CD4-positive, alpha-beta T cell treated with Interleukin-12 subunit alpha and Interleukin-12 subunit beta, for 1 hour (primary cell): ENCODE data around the gene SLC6A7.

Experiments used
- DNase-seq: peaks from one replicate; pipeline ENCODE4 v3.0.0-alpha.2; 2020

SLC6A7 gene

GRCh38 chr5:150175536-150175935 is 14.3 kb upstream of the SLC6A7 start:
- no peak for DNase-seq

GRCh38 chr5:150176745-150177477 is 13.0 kb upstream of the SLC6A7 start:
- no peak for DNase-seq

GRCh38 chr5:150177721-150178120 is 12.1 kb upstream of the SLC6A7 start:
- DNase-seq = no peak

DNA sequence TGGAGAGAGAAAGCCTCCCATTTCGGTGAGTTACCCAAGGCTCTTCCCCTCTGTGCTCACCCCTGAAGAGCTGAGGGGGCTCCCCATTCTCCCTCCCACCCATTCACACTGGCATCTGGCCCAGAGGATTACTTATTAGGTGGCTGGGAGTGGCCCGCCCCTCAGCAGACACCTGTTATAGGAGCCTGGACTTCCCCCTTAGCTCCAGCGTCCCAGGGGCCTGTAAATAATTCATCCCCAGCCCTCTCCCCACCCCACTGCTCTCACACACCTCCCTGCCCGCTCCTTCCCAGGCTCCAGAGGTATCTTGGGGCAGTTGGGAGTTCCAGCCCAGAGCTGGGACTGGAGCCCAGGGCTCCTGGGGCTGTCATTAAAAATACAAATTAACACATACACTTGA is 11.6 kb upstream of the SLC6A7 start:
- no peak for DNase-seq

- no peak for DNase-seq
These were observed 10.7 kb upstream of the SLC6A7 start for GRCh38 chr5:150179019-150179620.

DNA sequence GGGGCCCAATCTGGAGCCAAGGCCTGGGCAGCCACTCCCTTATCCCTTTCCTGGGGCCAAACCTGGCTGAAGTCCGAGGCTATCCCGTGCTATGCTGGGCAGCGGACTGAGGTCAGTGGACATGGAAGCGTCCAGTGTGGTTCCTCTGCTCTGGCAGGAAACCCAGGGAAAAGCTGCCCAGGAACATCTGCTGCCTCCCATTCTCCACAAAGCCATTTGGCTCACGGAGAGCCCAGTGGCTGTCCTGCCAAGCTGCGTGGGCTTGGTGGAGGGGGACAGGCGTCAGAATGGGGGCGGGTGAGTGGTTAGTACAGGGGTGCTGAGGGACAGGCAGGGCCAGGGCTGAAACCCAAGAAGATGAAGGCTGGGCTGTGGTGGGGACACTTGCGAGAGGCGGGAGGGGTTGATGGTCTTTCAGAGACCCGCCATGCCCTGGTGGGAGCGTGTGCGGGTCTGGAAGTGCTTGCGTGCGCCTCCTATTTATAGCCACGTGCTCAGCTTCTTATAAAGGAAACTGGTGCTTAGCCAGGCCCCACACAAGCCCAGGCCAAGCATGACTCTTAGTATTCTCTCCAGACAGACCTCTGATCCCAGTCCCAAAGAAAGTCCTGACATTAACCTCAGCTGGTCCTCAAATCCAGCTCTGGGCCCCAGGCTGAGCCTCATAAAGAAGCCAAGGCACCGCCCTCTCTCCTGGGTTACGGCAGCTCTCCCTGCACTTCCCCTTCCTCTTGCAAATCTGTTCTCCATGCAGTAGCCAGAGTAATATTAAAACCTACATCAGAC is 9.4 kb upstream of the SLC6A7 start:
- no peak for DNase-seq

GRCh38 chr5:150181027-150181426 is 8.8 kb upstream of the SLC6A7 start:
- no peak for DNase-seq

GRCh38 chr5:150181766-150182545 is 7.9 kb upstream of the SLC6A7 start:
- DNase-seq = no peak

DNA sequence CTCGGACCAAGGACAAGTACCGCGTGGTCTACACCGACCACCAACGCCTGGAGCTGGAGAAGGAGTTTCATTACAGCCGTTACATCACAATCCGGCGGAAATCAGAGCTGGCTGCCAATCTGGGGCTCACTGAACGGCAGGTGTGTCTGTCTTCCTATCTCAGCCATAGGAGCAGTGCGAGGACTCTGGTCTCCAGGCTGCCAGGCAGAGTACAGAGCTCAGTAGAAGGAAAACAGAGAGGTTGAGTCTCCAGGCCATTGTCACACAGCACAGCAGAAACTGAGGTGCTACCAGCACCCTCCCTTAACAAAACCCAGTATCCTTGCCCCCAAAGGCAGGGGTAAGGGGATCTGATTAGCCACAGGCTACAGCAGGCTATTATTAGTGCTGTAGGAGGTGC is 7.1 kb upstream of the SLC6A7 start:
- DNase-seq = no peak

- no peak for DNase-seq
These were observed 6.4 kb upstream of the SLC6A7 start for GRCh38 chr5:150183436-150183835.

DNA sequence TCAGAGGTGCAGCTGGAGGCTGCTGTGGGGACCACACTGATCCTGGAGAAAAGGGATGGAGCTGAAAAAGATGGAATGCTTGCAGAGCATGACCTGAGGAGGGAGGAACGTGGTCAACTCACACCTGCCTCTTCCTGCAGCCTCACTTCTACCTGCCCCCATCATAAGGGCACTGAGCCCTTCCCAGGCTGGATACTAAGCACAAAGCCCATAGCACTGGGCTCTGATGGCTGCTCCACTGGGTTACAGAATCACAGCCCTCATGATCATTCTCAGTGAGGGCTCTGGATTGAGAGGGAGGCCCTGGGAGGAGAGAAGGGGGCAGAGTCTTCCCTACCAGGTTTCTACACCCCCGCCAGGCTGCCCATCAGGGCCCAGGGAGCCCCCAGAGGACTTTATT is 5.9 kb upstream of the SLC6A7 start:
- DNase-seq = no peak

- DNase-seq = no peak
These were observed 4.6 kb upstream of the SLC6A7 start for GRCh38 chr5:150184990-150185912.

DNA sequence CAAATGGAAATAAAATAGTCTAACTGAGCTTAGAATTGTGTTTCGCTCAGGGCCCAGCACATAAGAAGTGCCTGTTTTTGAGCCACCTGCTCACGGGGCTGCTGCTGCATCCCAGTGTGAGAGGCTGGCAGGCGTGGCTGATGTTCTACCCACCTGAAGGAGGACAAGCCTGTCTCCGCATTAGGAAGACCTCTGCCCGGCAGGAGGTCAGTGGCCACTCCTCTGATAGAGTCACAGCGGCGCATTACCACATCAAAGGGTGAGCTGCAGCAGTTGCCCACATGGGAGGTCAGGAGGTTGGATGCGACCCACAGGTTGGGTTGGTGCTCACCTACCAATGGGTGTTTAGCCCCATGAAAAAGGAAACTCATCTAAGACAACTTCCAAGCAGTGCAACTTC is 3.7 kb upstream of the SLC6A7 start:
- no peak for DNase-seq

- no peak for DNase-seq
These were observed 3.0 kb upstream of the SLC6A7 start for GRCh38 chr5:150186897-150187296.

DNA sequence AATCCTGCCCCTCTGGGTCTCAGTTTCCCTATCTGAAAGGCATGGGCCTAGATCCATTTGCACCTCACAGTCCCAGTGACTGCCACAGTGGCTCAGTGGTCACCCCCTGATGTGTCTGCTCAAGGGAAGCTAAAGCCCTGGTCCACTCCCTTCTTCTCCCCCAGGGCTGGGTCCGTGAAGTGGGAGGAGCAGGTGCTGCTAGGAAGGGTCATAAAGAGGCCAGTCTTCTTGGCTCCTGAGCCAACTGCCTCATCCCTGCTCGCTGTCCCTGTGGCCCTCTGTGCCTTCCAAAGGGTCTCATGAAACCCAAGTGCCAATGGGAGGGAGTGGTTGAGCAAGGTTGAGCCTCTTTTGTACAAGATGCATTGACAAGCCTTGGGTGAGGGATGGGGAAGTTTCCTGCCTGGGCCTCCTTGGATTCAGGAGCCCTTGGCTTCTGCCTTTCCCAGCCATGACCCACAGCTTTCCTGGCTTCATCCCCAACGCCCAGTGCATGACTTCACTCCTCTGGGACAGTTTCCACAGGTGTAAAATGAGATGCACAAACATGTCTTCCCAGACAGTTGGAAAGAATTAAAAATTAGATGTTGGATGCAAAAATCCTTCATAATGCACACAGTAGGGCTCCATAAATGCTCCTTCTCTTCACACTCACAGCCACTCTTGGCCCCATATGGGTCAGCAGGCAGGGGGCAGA is 1.6 kb upstream of the SLC6A7 start:
- no peak for DNase-seq

DNA sequence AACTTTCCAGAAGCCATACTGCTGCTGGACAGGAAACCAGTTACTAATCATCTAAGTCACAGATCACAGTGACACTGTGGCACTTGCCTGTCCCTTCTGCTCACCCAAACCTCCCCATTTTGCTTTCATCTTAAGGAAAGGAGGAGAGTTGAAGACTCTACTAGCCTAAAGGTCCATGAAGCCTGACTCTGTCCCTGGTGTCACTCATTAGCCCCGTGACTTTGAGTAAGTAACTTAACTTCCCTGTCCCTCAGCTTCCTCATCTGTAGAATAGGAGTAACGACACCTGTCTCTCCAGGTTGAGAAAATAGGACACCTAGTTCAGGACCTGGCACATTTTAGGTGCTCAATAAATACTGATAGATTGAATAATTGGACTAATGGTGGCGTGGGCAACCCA is 536 bp upstream of the SLC6A7 start:
- no peak for DNase-seq

DNA sequence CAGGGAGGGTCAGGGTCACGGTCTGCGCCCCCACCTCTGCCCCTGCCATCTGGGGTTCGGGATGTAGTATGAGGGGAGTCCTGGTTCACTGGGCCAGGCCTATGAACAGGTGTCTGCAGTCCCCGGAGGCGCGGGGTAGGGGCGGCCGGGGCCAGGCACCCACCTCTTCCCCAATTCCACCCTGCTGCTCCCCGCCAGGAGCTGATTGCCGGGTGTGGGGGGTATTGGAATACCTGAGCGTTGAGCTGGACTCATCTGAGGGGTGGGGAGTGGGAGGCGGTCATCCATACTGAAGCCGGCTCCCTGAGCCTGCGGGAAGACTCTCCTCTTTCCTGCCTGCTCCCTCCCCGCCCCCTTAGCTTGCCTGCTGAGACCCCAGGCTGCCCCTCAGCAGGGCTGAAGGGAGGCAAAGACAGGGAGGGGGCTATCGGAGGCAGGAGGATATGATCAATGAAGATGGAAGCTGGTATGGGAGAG is 679 bp downstream of the SLC6A7 start:
- DNase-seq = no peak

DNA sequence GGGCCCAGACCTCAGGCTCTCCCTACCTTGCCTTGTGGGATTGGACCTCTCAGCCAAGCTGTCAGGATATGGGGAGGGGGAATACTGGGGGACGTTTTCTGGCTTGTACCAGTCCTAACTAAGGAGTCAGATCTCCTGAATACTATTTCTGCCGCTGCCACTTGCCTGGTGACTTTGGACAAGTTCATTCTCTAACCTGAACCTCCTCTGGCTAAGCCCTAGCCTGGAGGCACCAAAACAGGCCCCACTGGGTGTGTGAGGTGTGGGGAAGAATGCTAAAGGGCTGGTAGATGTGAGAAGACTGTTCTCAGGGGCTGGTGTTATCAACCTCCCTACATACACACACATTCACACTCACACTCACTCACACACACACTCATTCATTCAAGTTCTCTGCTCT is 1.1 kb downstream of the SLC6A7 start:
- DNase-seq = no peak

DNA sequence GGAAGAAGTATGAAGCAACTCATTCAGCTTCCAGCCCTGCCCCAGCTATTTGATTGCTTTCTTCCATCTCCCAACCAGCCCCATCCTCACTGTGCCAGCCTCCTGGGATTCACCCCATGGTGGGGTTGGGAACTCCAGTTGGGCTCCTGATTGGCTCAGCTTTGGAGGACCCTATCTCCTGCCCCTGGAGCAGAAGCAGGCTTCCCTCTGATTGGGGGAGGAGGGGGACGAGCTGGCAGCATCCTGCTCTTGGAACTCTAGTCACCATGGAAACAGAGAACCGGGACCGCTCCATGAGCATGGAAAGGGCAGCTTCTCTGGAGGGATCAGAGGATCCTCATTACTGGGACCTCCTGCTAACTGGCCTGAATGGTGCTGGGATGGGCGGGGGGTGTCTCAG is 2.6 kb downstream of the SLC6A7 start:
- no peak for DNase-seq

GRCh38 chr5:150195736-150196485 is 6.0 kb downstream of the SLC6A7 start:
- DNase-seq = no peak

DNA sequence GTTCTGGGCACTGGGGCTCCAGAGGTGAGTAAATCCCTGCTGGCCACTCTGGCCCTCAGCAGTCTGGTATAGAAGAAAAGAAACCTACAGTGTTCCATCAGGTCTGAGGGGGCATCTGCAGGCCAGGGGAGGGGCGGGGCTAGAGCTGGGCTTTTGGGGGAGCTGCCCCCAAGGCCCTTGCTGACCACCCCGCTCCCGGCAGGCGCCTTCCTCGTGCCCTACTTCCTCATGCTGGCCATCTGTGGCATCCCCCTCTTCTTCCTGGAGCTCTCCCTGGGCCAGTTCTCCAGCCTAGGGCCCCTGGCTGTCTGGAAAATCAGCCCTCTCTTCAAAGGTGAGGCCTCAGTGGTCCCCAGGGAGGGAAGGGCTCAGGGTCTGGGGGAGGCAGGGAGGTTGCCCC is 6.7 kb downstream of the SLC6A7 start:
- no peak for DNase-seq
